Mammary epithelial cell (primary cell): ENCODE measurements around the gene PGA4.
"Not testable (repeated sequence)": the region's sequence is repeated elsewhere in the genome, so short reads cannot be mapped to it uniquely, and the experiment has no call there.

ENCODE experiments used
- CTCF ChIP-seq, 2 donors: IDR thresholded peaks in 1 of 2; conservative IDR thresholded peaks in 1 of 2; 2 replicates each; pipeline ENCODE4 v1.5.1; 2011 to 2012; ENCODE audit warnings: inconsistent platforms in 2 of 2, low read length in 2 of 2, mild to moderate bottlenecking in 2 of 2, control low read depth in 1 of 2, low read depth in 1 of 2; ENCODE audit not compliant: insufficient read depth in 1 of 2; ENCODE audit errors: extremely low read depth in 1 of 2
- EZH2 ChIP-seq: IDR thresholded peaks from 2 replicates; pipeline ENCODE4 v1.6.1; 2012; ENCODE audit warnings: low read length, inconsistent platforms, borderline replicate concordance

DNA sequence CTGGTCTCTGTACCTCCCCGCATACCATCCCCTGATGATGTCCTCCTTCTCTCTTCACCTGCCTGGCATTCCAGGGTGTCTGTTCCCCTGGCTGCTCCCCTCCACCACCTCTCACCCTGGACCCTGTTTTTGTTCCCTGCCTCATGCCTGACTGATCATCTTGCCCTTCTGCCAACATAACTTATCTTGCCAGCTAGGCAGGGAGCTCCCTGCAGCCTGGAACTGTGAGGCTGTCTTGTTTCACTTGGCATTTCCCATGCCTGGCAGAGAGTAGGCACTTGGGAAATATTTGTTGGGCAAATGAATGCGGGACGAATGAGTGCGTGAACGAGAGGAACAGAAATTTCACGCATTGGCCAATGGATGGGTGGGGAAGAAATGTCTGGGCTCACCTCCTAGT is 7.3 kb downstream of the PGA4 start:
- TF ChIP-seq EZH2; CTCF (conservative IDR thresholded peaks at IDR 0.05 in 1 of 2, IDR thresholded peaks at IDR 0.05 in 1 of 2; ENCODE audit: extremely low read depth in 1 of 2, insufficient read depth in 1 of 2, low read depth in 1 of 2, low read length in 2 of 2): not testable (repeated sequence)
